ENCODE data around the gene GPR156. TPM values are rescaled to one million over a fixed set of nuclear protein-coding genes. Genes with fewer than 3 reads are reported as not detected.

Gene GPR156
- total RNA-seq, 6 experiments from 2014 or later, result 0.14 to 0.29 (median 0.21) TPM

DNA sequence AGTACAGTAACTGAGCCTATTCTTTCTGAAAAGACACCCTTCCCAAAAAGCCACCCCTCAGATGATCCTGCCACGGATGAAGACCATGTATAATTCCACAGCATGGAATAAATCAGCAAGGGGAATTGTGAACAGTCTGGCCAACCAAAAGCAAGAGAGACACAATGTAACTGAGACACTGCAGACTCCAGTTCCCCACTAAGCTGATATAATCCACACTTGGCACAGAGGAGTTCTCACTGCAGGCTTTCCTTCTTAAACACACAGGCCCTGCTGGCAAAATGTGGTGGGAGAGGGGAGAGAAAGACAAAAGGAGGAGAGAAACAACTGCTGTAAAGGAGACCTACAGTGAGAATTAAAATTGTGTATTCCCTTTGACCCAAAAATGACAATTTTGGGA, 12.7 kb downstream of the GPR156 start:
- H3K4me1 Mint-ChIP-seq (ENCODE audit: low read depth), result peaks cover 11% of the 10 kb centered on the region
- TF ChIP-seq, protein P1, sequence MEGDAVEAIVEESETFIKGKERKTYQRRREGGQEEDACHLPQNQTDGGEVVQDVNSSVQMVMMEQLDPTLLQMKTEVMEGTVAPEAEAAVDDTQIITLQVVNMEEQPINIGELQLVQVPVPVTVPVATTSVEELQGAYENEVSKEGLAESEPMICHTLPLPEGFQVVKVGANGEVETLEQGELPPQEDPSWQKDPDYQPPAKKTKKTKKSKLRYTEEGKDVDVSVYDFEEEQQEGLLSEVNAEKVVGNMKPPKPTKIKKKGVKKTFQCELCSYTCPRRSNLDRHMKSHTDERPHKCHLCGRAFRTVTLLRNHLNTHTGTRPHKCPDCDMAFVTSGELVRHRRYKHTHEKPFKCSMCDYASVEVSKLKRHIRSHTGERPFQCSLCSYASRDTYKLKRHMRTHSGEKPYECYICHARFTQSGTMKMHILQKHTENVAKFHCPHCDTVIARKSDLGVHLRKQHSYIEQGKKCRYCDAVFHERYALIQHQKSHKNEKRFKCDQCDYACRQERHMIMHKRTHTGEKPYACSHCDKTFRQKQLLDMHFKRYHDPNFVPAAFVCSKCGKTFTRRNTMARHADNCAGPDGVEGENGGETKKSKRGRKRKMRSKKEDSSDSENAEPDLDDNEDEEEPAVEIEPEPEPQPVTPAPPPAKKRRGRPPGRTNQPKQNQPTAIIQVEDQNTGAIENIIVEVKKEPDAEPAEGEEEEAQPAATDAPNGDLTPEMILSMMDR (IDR thresholded peaks at IDR 0.05), result no peak
- H3K9me3 Mint-ChIP-seq, result no peaks in the 10 kb centered on the region
- peaks cover 17% of the 10 kb centered on the region for H3K27me3 Mint-ChIP-seq (ENCODE audit: insufficient read depth)
- no peak overlapping the region for H3K4me3 Mint-ChIP-seq
- DNase-seq, result no peak
- H3K36me3 Mint-ChIP-seq (ENCODE audit: low read depth), result no peaks in the 10 kb centered on the region
- H3K27ac Mint-ChIP-seq, result no peak overlapping the region

DNA sequence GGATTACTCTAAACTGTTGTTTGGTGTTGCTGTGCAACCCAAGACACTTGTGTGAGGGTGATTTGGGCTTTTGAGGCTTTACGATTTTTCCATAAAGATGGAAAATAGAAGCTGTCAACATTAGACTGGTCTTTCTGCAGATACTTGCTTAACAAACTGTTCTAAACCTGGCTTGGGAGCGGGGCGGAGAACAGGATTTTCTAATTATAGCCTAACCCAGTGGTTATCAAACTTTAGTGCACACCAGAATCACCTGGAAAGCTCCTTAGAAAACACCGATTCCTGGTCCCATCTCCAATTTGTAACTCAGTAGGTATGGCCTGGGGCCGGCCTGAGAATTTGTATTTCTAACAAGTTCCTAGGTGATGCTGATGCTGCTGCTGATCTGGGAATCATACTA, 19.0 kb downstream of the GPR156 start:
- DNase-seq, result no peak
- H3K27ac Mint-ChIP-seq, result no peak overlapping the region
- no peak overlapping the region for H3K4me3 Mint-ChIP-seq
- H3K27me3 Mint-ChIP-seq (ENCODE audit: insufficient read depth), result peaks cover 10% of the 10 kb centered on the region
- H3K4me1 Mint-ChIP-seq (ENCODE audit: low read depth), result no peaks in the 10 kb centered on the region
- H3K36me3 Mint-ChIP-seq (ENCODE audit: low read depth), result no peaks in the 10 kb centered on the region
- H3K9me3 Mint-ChIP-seq, result no peaks in the 10 kb centered on the region
- TF ChIP-seq, protein P1 (IDR thresholded peaks at IDR 0.05), result no peak

DNA sequence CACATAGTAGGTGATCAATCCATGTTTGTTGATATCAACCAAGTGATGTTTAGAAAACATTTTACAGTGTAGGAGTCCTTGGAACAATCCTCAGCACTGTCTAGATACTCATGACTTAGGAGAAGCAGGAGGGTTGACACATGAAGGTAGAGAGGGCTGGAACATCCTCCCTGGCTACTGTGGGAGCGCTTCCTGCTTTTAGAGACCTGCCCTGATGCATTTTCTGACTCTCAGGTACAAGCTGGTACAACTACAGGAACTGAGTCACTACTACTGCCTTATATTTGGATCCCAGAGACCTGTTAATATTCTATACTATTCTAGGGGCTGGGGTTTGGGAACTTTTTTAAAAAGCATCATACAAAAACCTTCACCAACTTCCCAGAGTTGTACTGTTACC, 20.1 kb downstream of the GPR156 start:
- H3K9me3 Mint-ChIP-seq, result no peaks in the 10 kb centered on the region
- no peak for DNase-seq
- H3K27me3 Mint-ChIP-seq (ENCODE audit: insufficient read depth), result peaks cover 8% of the 10 kb centered on the region
- no peaks in the 10 kb centered on the region for H3K36me3 Mint-ChIP-seq (ENCODE audit: low read depth)
- H3K4me1 Mint-ChIP-seq (ENCODE audit: low read depth), result no peaks in the 10 kb centered on the region
- no peak overlapping the region for H3K4me3 Mint-ChIP-seq
- TF ChIP-seq, protein P1 (IDR thresholded peaks at IDR 0.05), result no peak
- H3K27ac Mint-ChIP-seq, result no peak overlapping the region

DNA sequence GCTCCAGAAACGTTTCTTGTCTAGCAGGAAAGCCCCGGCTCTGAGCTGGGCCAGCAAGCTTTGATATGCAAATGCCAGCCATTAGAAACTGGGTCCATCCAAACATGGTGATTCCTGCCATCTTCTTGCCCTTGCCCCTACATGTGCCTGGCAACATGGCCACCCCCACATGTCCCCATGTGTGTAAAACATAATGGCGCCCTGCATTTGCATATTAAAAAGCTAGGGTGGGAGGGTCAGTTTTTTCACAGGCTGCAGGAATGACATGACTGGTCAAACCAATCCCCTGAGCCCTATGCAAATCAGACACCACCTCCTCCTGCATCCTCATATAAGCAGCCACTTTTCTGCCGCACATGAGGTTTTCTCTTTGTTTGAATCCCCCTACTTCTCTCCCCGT, 21.2 kb downstream of the GPR156 start:
- Mint-ChIP-seq H3K27me3 (ENCODE audit: insufficient read depth) (peaks cover 7% of the 10 kb centered on the region), H3K9me3 (no peaks in the 10 kb centered on the region), H3K4me3 (no peak overlapping the region), H3K27ac (no peak overlapping the region), H3K4me1 (ENCODE audit: low read depth) (no peaks in the 10 kb centered on the region), H3K36me3 (ENCODE audit: low read depth) (no peaks in the 10 kb centered on the region)
- TF ChIP-seq, protein P1 (IDR thresholded peaks at IDR 0.05), result no peak
- no peak for DNase-seq

DNA sequence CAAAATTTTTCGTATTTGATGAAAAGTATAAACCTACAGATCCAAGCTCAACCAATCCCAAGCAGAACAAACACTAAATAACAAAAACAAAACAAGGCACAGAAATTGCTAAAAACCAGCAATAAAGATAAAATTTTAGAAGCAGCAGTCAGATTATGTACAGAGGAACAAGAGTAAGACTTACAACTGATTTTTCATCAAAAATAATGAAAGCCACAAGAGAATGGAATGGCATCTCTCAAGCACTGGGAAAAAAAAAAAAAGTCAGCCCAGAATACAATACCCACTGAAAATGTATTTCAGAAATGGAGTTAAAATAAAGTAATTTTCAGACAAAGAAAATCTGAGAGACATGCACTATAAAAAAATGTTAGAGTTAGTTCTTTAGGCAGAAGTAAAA, 27.0 kb downstream of the GPR156 start:
- Mint-ChIP-seq H3K27me3 (ENCODE audit: insufficient read depth) (peaks cover 9% of the 10 kb centered on the region), H3K4me3 (no peak overlapping the region), H3K4me1 (ENCODE audit: low read depth) (no peaks in the 10 kb centered on the region), H3K36me3 (ENCODE audit: low read depth) (peaks cover 16% of the 10 kb centered on the region), H3K9me3 (peaks cover 36% of the 10 kb centered on the region), H3K27ac (no peak overlapping the region)
- DNase-seq, result no peak
- TF ChIP-seq, protein P1 (IDR thresholded peaks at IDR 0.05), result no peak

DNA sequence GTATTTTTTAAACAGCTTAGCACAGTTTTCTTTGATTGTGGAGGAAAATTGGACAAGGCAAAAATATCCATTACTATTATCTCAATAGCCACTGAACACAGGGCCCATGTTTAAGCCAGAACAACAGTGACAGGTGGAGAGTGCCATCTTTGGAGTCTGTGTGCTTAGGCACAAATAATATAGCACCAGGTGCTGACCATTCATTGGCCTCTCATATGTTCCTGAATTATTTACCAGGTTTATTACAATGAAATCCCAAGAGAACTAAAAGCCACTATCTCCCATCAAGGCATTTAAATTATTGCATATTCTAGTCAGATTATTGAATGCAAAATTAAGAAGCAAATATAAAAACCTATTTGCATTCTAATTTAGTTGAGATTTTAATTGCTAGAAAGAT, 39.6 kb downstream of the GPR156 start:
- peaks cover 17% of the 10 kb centered on the region for H3K27me3 Mint-ChIP-seq (ENCODE audit: insufficient read depth)
- peaks cover 5% of the 10 kb centered on the region; the same call in 1 of the 2 replicates for H3K4me1 Mint-ChIP-seq (ENCODE audit: low read depth)
- no peaks in the 10 kb centered on the region for H3K36me3 Mint-ChIP-seq (ENCODE audit: low read depth)
- no peaks in the 10 kb centered on the region for H3K9me3 Mint-ChIP-seq
- H3K27ac Mint-ChIP-seq, result no peak overlapping the region
- TF ChIP-seq, protein P1 (IDR thresholded peaks at IDR 0.05), result no peak
- no peak overlapping the region for H3K4me3 Mint-ChIP-seq
- DNase-seq, result no peak
